ENCODE measurements around the gene BMP2K. TPM values are rescaled to one million over a fixed set of nuclear protein-coding genes. Genes with fewer than 3 reads are reported as not detected.

The BMP2K gene
- total and polyA plus RNA-seq, 5 experiments from 2014 or later: 2.2 to 18.8 (median 4.1) TPM

GRCh38 chr4:78766650-78767049, 9.5 kb upstream of the BMP2K start:
- Mint-ChIP-seq H3K4me3 (no peak overlapping the region), H3K27ac (no peak overlapping the region)

GRCh38 chr4:78767350-78767749, 8.8 kb upstream of the BMP2K start:
- no peak overlapping the region for H3K4me3 Mint-ChIP-seq
- no peaks in the 10 kb centered on the region for H3K9me3 Mint-ChIP-seq
- peaks cover 0 to 2% (median 0%) of the 10 kb centered on the region in 5 donors for H3K27me3 Mint-ChIP-seq
- POLR2A ChIA-PET: no interaction called here
- DNase-seq (no peak), ATAC-seq (no peak)
- H3K4me1 Mint-ChIP-seq: peaks cover 0 to 15% (median 0%) of the 10 kb centered on the region in 4 donors
- H3K27ac Mint-ChIP-seq: peak overlapping the region in 1 of 10 donors; percentile 39
- H3K36me3 Mint-ChIP-seq: no peaks in the 10 kb centered on the region

More at GRCh38 chr4:78766650-78767049, 9.5 kb upstream of the BMP2K start:
- no peaks in the 10 kb centered on the region for H3K9me3 Mint-ChIP-seq
- H3K4me1 Mint-ChIP-seq: peaks cover 0 to 15% (median 0%) of the 10 kb centered on the region in 4 donors
- POLR2A ChIA-PET: no interaction called here
- DNase-seq (no peak), ATAC-seq (no peak)
- H3K27me3 Mint-ChIP-seq: peaks cover 0 to 2% (median 0%) of the 10 kb centered on the region in 5 donors
- H3K36me3 Mint-ChIP-seq: no peaks in the 10 kb centered on the region

- Mint-ChIP-seq H3K4me1 (peaks cover 0 to 15% (median 0%) of the 10 kb centered on the region in 4 donors), H3K27ac (no peak overlapping the region), H3K4me3 (no peak overlapping the region), H3K27me3 (peaks cover 0 to 2% (median 0%) of the 10 kb centered on the region in 5 donors), H3K36me3 (no peaks in the 10 kb centered on the region), H3K9me3 (no peaks in the 10 kb centered on the region)
- DNase-seq (no peak), ATAC-seq (no peak)
- POLR2A ChIA-PET: no interaction called here
These were observed 7.5 kb upstream of the BMP2K start for GRCh38 chr4:78768452-78769180.

- POLR2A ChIA-PET: interaction anchor here (0.6 kb wide), 1 partner anchor 112 kb away, joined by 6 read pairs; no protein-coding TSS in a partner anchor
- DNase-seq (no peak), ATAC-seq (no peak)
- Mint-ChIP-seq H3K36me3 (no peaks in the 10 kb centered on the region), H3K4me3 (no peak overlapping the region), H3K27me3 (peaks cover 0 to 2% (median 0%) of the 10 kb centered on the region in 5 donors), H3K9me3 (no peaks in the 10 kb centered on the region), H3K27ac (no peak overlapping the region), H3K4me1 (peaks cover 0 to 25% (median 4%) of the 10 kb centered on the region in 4 donors)
These were observed 6.0 kb upstream of the BMP2K start for GRCh38 chr4:78770091-78770642.

GRCh38 chr4:78772526-78773091, 3.5 kb upstream of the BMP2K start:
- H3K27me3 Mint-ChIP-seq: no peaks in the 10 kb centered on the region
- no peaks in the 10 kb centered on the region for H3K36me3 Mint-ChIP-seq
- peaks cover 6 to 19% (median 13%) of the 10 kb centered on the region in 4 donors for H3K4me1 Mint-ChIP-seq
- H3K9me3 Mint-ChIP-seq: no peaks in the 10 kb centered on the region
- ATAC-seq: no peak
- no peak overlapping the region for H3K4me3 Mint-ChIP-seq
- POLR2A ChIA-PET: no interaction called here
- no peak overlapping the region for H3K27ac Mint-ChIP-seq
- no peak for DNase-seq

- no peak for DNase-seq
- Mint-ChIP-seq H3K27ac (peak overlapping the region in 3 of 10 donors; percentile 81 to 95 (median 94)), H3K9me3 (no peaks in the 10 kb centered on the region), H3K4me3 (peak overlapping the region in 5 of 10 donors; percentile 50 to 96 (median 94)), H3K36me3 (no peaks in the 10 kb centered on the region), H3K4me1 (peaks cover 8 to 20% (median 12%) of the 10 kb centered on the region in 4 donors), H3K27me3 (no peaks in the 10 kb centered on the region)
- ATAC-seq: no peak
- POLR2A ChIA-PET: interaction anchor here (0.7 to 1.1 kb wide), 2 partner anchors 14 to 39 kb away, joined by 3 to 6 read pairs; no protein-coding TSS in a partner anchor
These were observed 1.7 kb upstream of the BMP2K start for GRCh38 chr4:78774417-78774816.

- peak; percentile 69 to 74 for ATAC-seq
- Mint-ChIP-seq H3K9me3 (no peaks in the 10 kb centered on the region), H3K27me3 (no peaks in the 10 kb centered on the region), H3K36me3 (no peaks in the 10 kb centered on the region), H3K27ac (peak overlapping the region; percentile 74 to 97 (median 96)), H3K4me3 (peak overlapping the region; percentile 89 to 96 (median 94)), H3K4me1 (peaks cover 8 to 20% (median 12%) of the 10 kb centered on the region in 4 donors)
- POLR2A ChIA-PET: interaction anchor here (0.7 to 1.7 kb wide), 4 partner anchors 130 to 1427 kb away, joined by 4 to 6 read pairs (median 4); no protein-coding TSS in a partner anchor
- DNase-seq: peak in 9 of 10 donors; percentile 80 to 93 (median 86)
These were observed 659 bp upstream of the BMP2K start for GRCh38 chr4:78775303-78776078.

GRCh38 chr4:78776729-78777575, 802 bp downstream of the BMP2K start:
- Mint-ChIP-seq H3K9me3 (no peaks in the 10 kb centered on the region), H3K27ac (peak overlapping the region; percentile 93 to 98 (median 96)), H3K4me1 (peaks cover 8 to 20% (median 12%) of the 10 kb centered on the region in 4 donors), H3K36me3 (no peaks in the 10 kb centered on the region), H3K4me3 (peak overlapping the region in 9 of 10 donors; percentile 87 to 98 (median 94)), H3K27me3 (no peaks in the 10 kb centered on the region)
- POLR2A ChIA-PET: interaction anchor here (0.5 to 1.7 kb wide), 6 partner anchors 120 to 915 kb away, joined by 3 to 5 read pairs (median 4); partner anchors contain the start of genes MRPL1 and PAQR3
- DNase-seq (peak; percentile 24 to 75 (median 52)), ATAC-seq (peak; percentile 33 to 59)

- Mint-ChIP-seq H3K4me3 (peak overlapping the region in 9 of 10 donors; percentile 87 to 98 (median 94)), H3K9me3 (no peaks in the 10 kb centered on the region), H3K4me1 (peaks cover 8 to 20% (median 12%) of the 10 kb centered on the region in 4 donors), H3K27me3 (no peaks in the 10 kb centered on the region), H3K27ac (peak overlapping the region; percentile 93 to 98 (median 96)), H3K36me3 (no peaks in the 10 kb centered on the region)
- ATAC-seq (peak in 1 of 2 donors; percentile 25), DNase-seq (peak in 2 of 10 donors; percentile 24 to 67)
- POLR2A ChIA-PET: interaction anchor here (1.3 kb wide), 1 partner anchor 162 kb away, joined by 4 read pairs; the partner anchor contains the start of gene PAQR3
These were observed 1.4 kb downstream of the BMP2K start for GRCh38 chr4:78777576-78777940.

GRCh38 chr4:78778530-78778929, 2.4 kb downstream of the BMP2K start:
- H3K9me3 Mint-ChIP-seq: no peaks in the 10 kb centered on the region
- no peaks in the 10 kb centered on the region for H3K36me3 Mint-ChIP-seq
- H3K27me3 Mint-ChIP-seq: no peaks in the 10 kb centered on the region
- POLR2A ChIA-PET: no interaction called here
- ATAC-seq: no peak
- H3K4me3 Mint-ChIP-seq: no peak overlapping the region
- no peak for DNase-seq
- peaks cover 8 to 20% (median 12%) of the 10 kb centered on the region in 4 donors for H3K4me1 Mint-ChIP-seq
- no peak overlapping the region for H3K27ac Mint-ChIP-seq

GRCh38 chr4:78779280-78779679, 3.1 kb downstream of the BMP2K start:
- Mint-ChIP-seq H3K4me3 (no peak overlapping the region), H3K36me3 (no peaks in the 10 kb centered on the region), H3K9me3 (no peaks in the 10 kb centered on the region), H3K4me1 (peaks cover 10 to 24% (median 15%) of the 10 kb centered on the region in 4 donors), H3K27ac (no peak overlapping the region), H3K27me3 (no peaks in the 10 kb centered on the region)
- ATAC-seq: no peak
- POLR2A ChIA-PET: no interaction called here
- DNase-seq: no peak

Data from naive thymus-derived CD8-positive, alpha-beta T cell (primary cell).